Natural killer cell (primary cell): ENCODE measurements around the gene SETX. TPM values are rescaled to one million over a fixed set of nuclear protein-coding genes. Genes with fewer than 3 reads are reported as not detected.
A peak's percentile ranks its signal among the peaks of the same experiment; 100 is the strongest.
"Not testable (repeated sequence)": the region's sequence is repeated elsewhere in the genome, so short reads cannot be mapped to it uniquely, and the experiment has no call there.

ENCODE experiments used
- ATAC-seq, 3 donors: fragments of 150-1000 bp in 2 of 3; fragments of 200-7000 bp in 1 of 3; cut with Tn5 transposase; 1 replicate in 1 of 3; 2 replicates in 2 of 3; pipeline ENCODE4 v1.10.0; 2021; ENCODE audit warnings: mild to moderate bottlenecking in 2 of 3, moderate library complexity in 2 of 3
- DNase-seq, 2 donors: peaks; one replicate each; pipeline versions ENCODE4 v3.0.0 to v3.0.0-alpha.2; 2013 to 2021; ENCODE audit warnings: mixed read lengths in 1 of 2
- H3K27ac ChIP-seq: one replicate; pipeline ENCODE4 v1.5.1; 2013; ENCODE audit warnings: mild to moderate bottlenecking, low read length
- H3K27me3 ChIP-seq: one replicate; pipeline ENCODE4 v1.6.1; 2013; ENCODE audit warnings: low read length; ENCODE audit not compliant: control insufficient read depth, insufficient read depth
- H3K36me3 ChIP-seq: one replicate; pipeline ENCODE4 v1.6.1; 2013; ENCODE audit warnings: low read length; ENCODE audit not compliant: control insufficient read depth, insufficient read depth
- H3K4me1 ChIP-seq: one replicate; pipeline ENCODE4 v1.6.1; 2013; ENCODE audit warnings: low read length; ENCODE audit not compliant: control insufficient read depth, insufficient read depth
- H3K4me3 ChIP-seq: one replicate; pipeline ENCODE4 v1.5.1; 2013; ENCODE audit warnings: low read length
- H3K9me3 ChIP-seq: one replicate; pipeline ENCODE4 v1.6.1; 2013; ENCODE audit warnings: low read length; ENCODE audit not compliant: control insufficient read depth, insufficient read depth
- H3K27ac Mint-ChIP-seq, 2 donors: one replicate each; pipeline ENCODE4 v1.8.0; 2022; ENCODE audit warnings: mild to moderate bottlenecking in 2 of 2, mixed read lengths in 2 of 2, moderate library complexity in 1 of 2
- H3K27me3 Mint-ChIP-seq, 2 donors: one replicate each; pipeline ENCODE4 v1.8.0; 2022; ENCODE audit warnings: low read depth in 2 of 2, mixed read lengths in 2 of 2
- H3K36me3 Mint-ChIP-seq: one replicate; pipeline ENCODE4 v1.8.0; 2022; ENCODE audit warnings: mixed read lengths
- H3K4me1 Mint-ChIP-seq, 2 donors: one replicate each; pipeline ENCODE4 v1.8.0; 2022; ENCODE audit warnings: mixed read lengths in 2 of 2
- H3K4me3 Mint-ChIP-seq: one replicate; pipeline ENCODE4 v1.8.0; 2022; ENCODE audit warnings: mild to moderate bottlenecking, moderate library complexity, mixed read lengths
- H3K9me3 Mint-ChIP-seq, 2 donors: one replicate each; pipeline ENCODE4 v1.8.0; 2022; ENCODE audit warnings: mixed read lengths in 2 of 2
- CTCF ChIP-seq: fragments of 200-600 bp; IDR thresholded peaks from one replicate; pipeline ENCODE4 v1.8.0; 2022; ENCODE audit warnings: antibody characterized with exemption
- WGBS: methylation state at CpG from one replicate; pipeline ENCODE4 v1.1.7; 2013; ENCODE audit warnings: missing lambda C conversion rate; ENCODE audit not compliant: insufficient coverage; 5-methylcytosine and 5-hydroxymethylcytosine counted together
- intact Hi-C: fragments of 100-400 bp; cut with micrococcal nuclease; formaldehyde crosslinking; loops from one replicate; pipeline ENCODE4 v1.14.2; 2022
- total RNA-seq, 4 donors: library from RNA; stranded (reverse); fragments of 120-200 nt in 1 of 4; gene quantifications; one replicate each; pipeline versions ENCODE4 v1.2.3 to v1.2.4, GENCODE V29; 2013 to 2022

The SETX gene
- total RNA-seq, 3 donors from 2014 or later (not counting 1 experiment from before 2014, with no cell fraction given) = 85.3 to 109 (median 97.7) TPM

- 97% methylated on average over 2 of the region's 2 CpGs for WGBS
These were observed 79.9 kb downstream of the SETX start for GRCh38 chr9:132274861-132275260.

GRCh38 chr9:132269704-132270516 lies 84.9 kb downstream of the SETX start:
- peak overlapping the region in 1 of 2 donors; percentile 38 for H3K27ac Mint-ChIP-seq
- H3K36me3 Mint-ChIP-seq, H3K27me3 Mint-ChIP-seq, H3K27ac ChIP-seq, H3K4me3 ChIP-seq, intact Hi-C loops, H3K9me3 ChIP-seq, H3K4me3 Mint-ChIP-seq, H3K9me3 Mint-ChIP-seq, H3K4me1 Mint-ChIP-seq, H3K4me1 ChIP-seq, H3K27me3 ChIP-seq, ATAC-seq: not testable (repeated sequence)
- WGBS = 78% methylated on average over 9 of the region's 16 CpGs
- peaks cover 88% of the 10 kb centered on the region for H3K36me3 ChIP-seq
- DNase-seq = peak in 1 of 2 donors; percentile 20

More at GRCh38 chr9:132274861-132275260, 79.9 kb downstream of the SETX start:
- no peak for DNase-seq
- TF ChIP-seq CTCF = no peak
- Mint-ChIP-seq H3K27ac (peak overlapping the region in 1 of 2 donors; percentile 30), H3K4me1 (peaks cover 0 to 10% of the 10 kb centered on the region in 2 donors), H3K9me3 (no peaks in the 10 kb centered on the region), H3K27me3 (no peaks in the 10 kb centered on the region), H3K4me3 (no peak overlapping the region), H3K36me3 (peaks cover 27% of the 10 kb centered on the region)
- H3K4me1 ChIP-seq = no peaks in the 10 kb centered on the region
- intact Hi-C loops = no loop called here
- H3K27me3 ChIP-seq = no peaks in the 10 kb centered on the region
- peaks cover 94% of the 10 kb centered on the region for H3K36me3 ChIP-seq
- H3K9me3 ChIP-seq = no peaks in the 10 kb centered on the region
- ATAC-seq = no peak
- no peak overlapping the region for H3K27ac ChIP-seq
- H3K4me3 ChIP-seq = no peak overlapping the region

GRCh38 chr9:132268725-132269352 lies 85.9 kb downstream of the SETX start:
- WGBS = 65% methylated on average over 9 of the region's 10 CpGs
- peak; percentile 99 for TF ChIP-seq CTCF
- Histone ChIP-seq H3K9me3 (no peaks in the 10 kb centered on the region), H3K27ac (no peak overlapping the region), H3K4me3 (no peak overlapping the region), H3K36me3 (peaks cover 89% of the 10 kb centered on the region), H3K27me3 (no peaks in the 10 kb centered on the region), H3K4me1 (no peaks in the 10 kb centered on the region)
- Mint-ChIP-seq H3K27me3 (no peaks in the 10 kb centered on the region), H3K4me1 (peaks cover 0 to 5% of the 10 kb centered on the region in 2 donors), H3K9me3 (no peaks in the 10 kb centered on the region), H3K27ac (peak overlapping the region; percentile 43 to 62), H3K36me3 (no peaks in the 10 kb centered on the region), H3K4me3 (no peak overlapping the region)
- ATAC-seq (peak; percentile 70 to 82 (median 75)), DNase-seq (peak; percentile 65 to 86)
- intact Hi-C loops = loop anchor here (1.0 kb wide), 1 partner anchor 507 kb away; no protein-coding TSS in a partner anchor

GRCh38 chr9:132267660-132268059 lies 87.1 kb downstream of the SETX start:
- intact Hi-C loops = loop anchor here (1.0 kb wide), 1 partner anchor 505 kb away; no protein-coding TSS in a partner anchor
- WGBS = 95% methylated on average over 3 of the region's 3 CpGs
- DNase-seq (no peak), ATAC-seq (no peak)
- Mint-ChIP-seq H3K4me1 (peaks cover 5% of the 10 kb centered on the region in 2 donors), H3K27ac (peak overlapping the region; percentile 61 to 62), H3K36me3 (no peaks in the 10 kb centered on the region), H3K9me3 (no peaks in the 10 kb centered on the region), H3K27me3 (no peaks in the 10 kb centered on the region), H3K4me3 (no peak overlapping the region)
- H3K27ac ChIP-seq = no peak overlapping the region
- no peaks in the 10 kb centered on the region for H3K4me1 ChIP-seq
- no peak for TF ChIP-seq CTCF
- H3K27me3 ChIP-seq = no peaks in the 10 kb centered on the region
- no peaks in the 10 kb centered on the region for H3K9me3 ChIP-seq
- H3K36me3 ChIP-seq = peaks cover 89% of the 10 kb centered on the region
- no peak overlapping the region for H3K4me3 ChIP-seq
